NCI-H1694 treated with DMSO at 0.1 percent for 48 hours (cell line): ENCODE data around the gene CNGA3.

Source experiments
- DNase-seq: peaks from one replicate; lab custom pipeline; 2025; lab: John Stamatoyannopoulos, UW

Gene CNGA3

DNA sequence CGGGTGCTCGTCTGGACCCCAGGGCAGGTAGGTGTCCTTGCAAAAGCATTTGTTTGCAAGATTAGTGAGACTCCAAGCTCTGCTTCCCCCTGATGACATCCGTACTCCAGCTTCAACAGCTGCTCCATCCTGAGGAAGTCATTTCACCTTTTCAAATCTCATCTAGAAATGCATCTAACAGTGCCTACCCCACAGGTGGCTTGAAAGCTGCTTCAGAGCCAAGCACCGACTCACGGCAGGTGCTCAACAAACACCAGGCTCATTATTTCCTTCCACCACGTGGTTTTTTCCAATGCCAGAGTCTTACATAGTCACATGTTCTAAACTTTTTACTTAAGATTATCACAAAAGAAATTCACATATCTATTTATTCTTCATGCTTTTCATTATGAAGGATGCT, 31.9 kb downstream of the CNGA3 start:
- no peak for DNase-seq

GRCh38 chr2:98378901-98379300, 32.6 kb downstream of the CNGA3 start:
- DNase-seq: no peak

DNA sequence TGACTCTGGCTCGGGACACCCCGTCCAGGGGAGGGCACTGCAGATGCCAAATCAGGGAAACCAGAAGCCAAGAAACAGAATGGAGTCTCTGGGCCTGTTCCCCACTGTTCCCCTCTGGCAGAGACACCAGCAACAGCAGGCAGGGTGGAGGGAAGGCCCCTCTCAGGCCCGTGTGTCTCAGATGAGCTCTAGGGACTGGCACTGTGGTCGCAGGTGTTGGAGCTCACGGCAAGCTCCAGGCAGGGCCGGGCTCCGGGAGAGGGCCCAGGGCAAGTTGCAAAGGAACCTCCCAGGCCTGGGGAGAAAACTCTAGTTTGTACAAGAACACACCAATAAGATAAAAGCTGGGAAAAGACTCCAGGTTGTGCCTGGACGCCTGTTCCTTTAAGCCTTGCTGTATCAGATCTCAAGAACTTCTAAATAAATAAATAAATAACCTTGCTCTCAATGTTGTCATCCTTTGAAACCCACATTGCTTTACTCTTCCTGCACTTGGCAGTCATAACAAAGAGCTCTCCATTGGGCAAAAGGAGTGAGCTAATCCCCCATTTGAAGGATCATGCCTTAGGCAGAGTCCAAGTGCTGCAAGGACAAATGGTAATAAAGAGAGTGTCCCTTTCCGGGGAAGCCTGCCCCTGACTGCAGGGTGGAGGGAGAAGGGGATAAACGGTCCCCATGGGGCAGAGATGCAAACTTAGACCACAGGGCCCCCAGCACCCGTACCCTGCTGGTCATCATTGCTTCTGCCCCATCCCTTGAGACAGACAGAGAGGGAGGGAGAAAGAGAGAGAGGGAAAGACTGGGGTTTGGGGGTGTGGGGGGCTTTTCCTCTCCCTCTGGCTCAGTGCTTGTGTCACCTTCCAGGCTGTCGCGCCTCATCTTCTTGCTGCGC, 33.3 kb downstream of the CNGA3 start:
- DNase-seq: no peak

GRCh38 chr2:98380203-98380535, 33.9 kb downstream of the CNGA3 start:
- DNase-seq: no peak

DNA sequence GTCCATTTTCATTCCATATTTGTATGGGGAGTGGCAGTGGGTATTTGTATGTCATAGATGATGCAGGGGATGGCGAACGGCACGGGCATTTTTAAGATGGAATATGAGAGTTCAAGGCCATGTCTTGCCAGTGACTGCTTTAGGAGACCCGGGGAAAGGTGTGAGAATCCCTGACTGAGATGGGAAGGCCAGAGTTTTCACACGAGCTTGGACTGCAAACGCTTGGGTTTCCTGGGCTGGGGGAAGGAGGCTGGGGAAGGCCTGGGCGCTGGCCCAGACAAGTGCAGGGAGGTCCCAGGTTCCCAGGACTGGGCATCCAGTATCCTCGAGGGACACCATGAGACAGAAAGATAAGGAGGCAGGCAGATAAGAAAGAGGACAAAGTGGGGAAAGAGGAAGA, 35.2 kb downstream of the CNGA3 start:
- DNase-seq: no peak

DNA sequence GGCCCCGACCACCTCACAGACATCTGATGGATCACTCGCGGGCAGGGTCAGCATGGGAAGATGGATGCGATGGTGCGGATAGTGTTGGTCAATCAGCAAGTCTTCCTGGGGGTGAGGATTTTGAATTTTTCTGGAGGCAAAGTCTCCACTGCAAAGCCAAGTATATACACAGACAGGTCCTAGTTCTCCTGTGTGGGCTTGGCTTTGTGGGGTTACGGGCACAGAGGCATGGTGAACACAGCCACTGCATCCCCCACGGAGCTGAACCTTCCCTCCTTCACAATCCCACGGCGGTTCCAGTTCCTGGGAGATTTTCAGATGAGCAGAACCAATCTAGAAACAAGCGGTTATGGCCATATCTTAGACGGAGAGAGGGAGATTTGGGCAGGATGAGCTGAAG, 35.8 kb downstream of the CNGA3 start:
- DNase-seq: no peak

- DNase-seq: no peak
Observed at GRCh38 chr2:98382739-98383138, 36.5 kb downstream of the CNGA3 start.

GRCh38 chr2:98383166-98383565, 36.9 kb downstream of the CNGA3 start:
- no peak for DNase-seq

GRCh38 chr2:98385050-98385699, 38.9 kb downstream of the CNGA3 start:
- DNase-seq: peak; percentile 58

DNA sequence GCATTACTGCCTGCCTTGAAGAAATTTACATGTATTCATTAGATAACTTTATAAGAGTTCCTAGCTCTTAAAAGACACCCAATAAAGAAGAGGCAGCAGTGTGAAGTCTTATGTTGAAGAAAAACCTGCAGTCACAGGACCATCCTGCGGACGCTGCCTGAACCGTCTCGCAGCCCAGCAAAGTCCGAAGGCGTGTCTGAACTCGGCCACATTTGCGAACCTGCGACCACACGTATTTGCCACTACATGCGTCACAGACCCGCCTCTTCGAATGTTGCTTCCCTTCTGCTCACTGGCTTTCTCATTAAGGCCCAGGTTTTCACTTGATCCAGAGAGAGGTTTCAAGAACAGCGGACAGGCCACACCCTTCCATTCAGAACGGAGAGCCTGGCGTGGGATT, 41.2 kb downstream of the CNGA3 start:
- DNase-seq: no peak

- no peak for DNase-seq
Observed at GRCh38 chr2:98388081-98388480, 41.8 kb downstream of the CNGA3 start.

DNA sequence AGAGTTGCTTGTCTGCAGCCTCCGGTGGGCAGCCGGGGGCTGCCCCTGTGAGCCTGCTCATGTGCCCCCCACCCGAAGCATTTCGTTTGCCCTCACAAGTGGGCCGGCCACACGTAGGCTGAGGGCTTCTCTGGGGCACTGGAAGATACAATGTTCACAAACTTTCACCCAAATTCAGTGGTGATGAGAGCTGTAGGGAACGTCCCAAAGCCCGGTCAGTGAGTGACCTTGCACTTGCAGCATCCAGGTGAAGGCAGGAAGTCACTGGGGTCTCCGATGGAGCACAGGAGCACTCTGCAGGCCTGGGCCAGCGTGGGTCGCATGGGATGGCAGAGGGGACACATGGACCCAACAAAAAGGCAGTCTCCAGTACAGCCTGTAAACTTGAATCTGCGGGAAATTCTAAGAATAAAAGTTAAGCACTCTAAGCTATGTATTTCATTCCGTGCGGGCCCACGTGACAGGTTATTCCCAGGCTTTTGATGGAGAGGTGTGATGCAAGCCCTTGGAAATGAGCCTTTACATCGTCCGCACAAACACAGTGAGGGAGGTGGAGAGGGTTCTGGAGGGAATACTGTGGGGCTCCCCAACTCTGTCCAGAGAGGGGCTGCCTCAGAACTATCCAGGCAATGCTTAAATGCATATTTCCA, 42.5 kb downstream of the CNGA3 start:
- DNase-seq: no peak

- DNase-seq: no peak
Observed at GRCh38 chr2:98389251-98389605, 43.0 kb downstream of the CNGA3 start.

DNA sequence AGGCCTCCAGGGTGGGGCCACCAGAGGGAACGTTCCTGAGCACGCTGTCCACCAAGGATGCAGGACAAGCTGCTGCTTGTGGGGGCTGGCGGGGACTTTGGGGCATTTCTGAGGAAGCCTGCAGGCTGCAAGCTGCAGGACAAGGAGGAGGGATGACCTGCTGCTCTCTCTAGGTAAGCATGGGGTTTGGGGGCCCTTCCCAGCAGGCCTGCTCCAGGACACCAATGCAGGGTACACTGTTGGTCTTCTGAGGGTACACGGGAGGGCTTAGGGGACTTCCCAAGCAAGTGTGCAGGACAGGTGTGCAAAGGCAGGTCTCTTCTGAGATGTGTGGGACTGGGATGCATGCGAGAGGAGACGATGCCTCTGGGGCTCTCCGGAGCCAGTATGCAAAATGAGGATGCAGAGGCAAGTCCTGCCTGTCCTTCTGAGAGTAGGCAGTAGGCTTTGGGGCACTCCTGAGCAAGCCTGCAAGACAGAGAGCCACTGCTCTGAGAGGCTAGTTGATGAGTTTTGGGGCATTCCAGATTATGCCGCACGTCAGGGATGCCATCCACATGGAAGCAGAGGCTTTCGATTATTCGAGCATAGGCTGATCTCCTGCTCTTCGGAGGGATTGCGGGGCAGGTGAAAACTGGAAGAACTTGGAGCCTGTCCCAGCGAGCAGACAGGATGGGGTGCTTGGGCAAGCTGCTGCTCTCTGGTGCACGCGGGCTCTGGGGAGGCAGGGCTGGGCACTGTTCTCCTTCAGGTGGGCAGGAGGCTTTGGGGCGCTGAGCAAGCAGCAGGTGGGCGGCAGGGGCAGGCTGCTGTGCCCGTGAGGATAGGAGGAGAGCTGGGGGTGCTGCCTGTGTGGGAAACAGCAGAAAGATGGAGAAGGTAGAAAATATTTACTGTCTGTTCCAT, 44.6 kb downstream of the CNGA3 start:
- no peak for DNase-seq

- DNase-seq: no peak
Observed at GRCh38 chr2:98391581-98392270, 45.5 kb downstream of the CNGA3 start.

GRCh38 chr2:98393354-98393753, 47.1 kb downstream of the CNGA3 start:
- no peak for DNase-seq

GRCh38 chr2:98394595-98395153, 48.4 kb downstream of the CNGA3 start:
- DNase-seq: no peak

DNA sequence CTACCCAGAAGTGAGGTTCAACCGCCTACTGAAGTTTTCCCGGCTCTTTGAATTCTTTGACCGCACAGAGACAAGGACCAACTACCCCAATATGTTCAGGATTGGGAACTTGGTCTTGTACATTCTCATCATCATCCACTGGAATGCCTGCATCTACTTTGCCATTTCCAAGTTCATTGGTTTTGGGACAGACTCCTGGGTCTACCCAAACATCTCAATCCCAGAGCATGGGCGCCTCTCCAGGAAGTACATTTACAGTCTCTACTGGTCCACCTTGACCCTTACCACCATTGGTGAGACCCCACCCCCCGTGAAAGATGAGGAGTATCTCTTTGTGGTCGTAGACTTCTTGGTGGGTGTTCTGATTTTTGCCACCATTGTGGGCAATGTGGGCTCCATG, 49.7 kb downstream of the CNGA3 start:
- no peak for DNase-seq

- DNase-seq: no peak
Observed at GRCh38 chr2:98396745-98397355, 50.6 kb downstream of the CNGA3 start.

DNA sequence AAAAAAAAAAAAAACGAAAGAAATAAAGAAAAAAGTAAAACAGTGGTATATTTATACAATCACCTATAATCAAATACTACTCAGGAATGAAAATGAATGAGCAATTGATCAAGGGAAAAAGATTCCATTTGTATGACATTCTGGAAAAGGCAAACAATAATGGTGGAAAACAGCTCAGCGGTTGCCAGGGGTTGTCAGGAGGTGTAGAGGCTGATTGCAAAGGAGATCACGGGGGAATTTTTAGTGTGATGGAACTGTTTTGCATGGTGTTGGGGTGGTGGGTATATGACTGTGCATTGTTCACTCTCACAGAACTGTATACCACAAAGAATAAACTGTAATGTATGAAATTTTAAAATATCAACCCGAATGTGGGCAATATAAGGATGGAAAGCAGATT, 52.9 kb downstream of the CNGA3 start:
- no peak for DNase-seq

GRCh38 chr2:98403878-98404277, 57.6 kb downstream of the CNGA3 start:
- DNase-seq: no peak
